Measurements from ENCODE around the gene MRPL10. TPM values are rescaled to one million over a fixed set of nuclear protein-coding genes. Genes with fewer than 3 reads are reported as not detected.

The MRPL10 gene
- total and polyA plus RNA-seq, 2 of the 8 experiments (the other 6 are each of a cell fraction or from before 2014, with no cell fraction given) = 85.3 to 214 TPM

- TF ChIP-seq CHD7 (IDR thresholded peaks at IDR 0.05; ENCODE audit: insufficient replicate concordance, low read length) (no peak), SUZ12 (IDR thresholded peaks at IDR 0.05; ENCODE audit: low read length) (no peak), CTCF (IDR thresholded peaks at IDR 0.05; ENCODE audit: control extremely low read depth in 1 of 3, insufficient read depth in 1 of 3, low read depth in 1 of 3, low read length in 3 of 3) (no peak), RBBP5 (IDR thresholded peaks at IDR 0.05; ENCODE audit: borderline replicate concordance, low read depth, low read length) (no peak), POLR2A (IDR thresholded peaks at IDR 0.05; ENCODE audit: control extremely low read depth in 1 of 2, low read depth in 2 of 2, low read length in 2 of 2) (no peak), CREB1 (IDR thresholded peaks at IDR 0.05) (no peak), RNF2 (IDR thresholded peaks at IDR 0.05; ENCODE audit: borderline replicate concordance, low read depth, low read length, missing control alignments, poor library complexity, severe bottlenecking) (no peak), BACH1 (IDR thresholded peaks at IDR 0.05; ENCODE audit: low read length) (no peak)
These were observed 56.3 kb downstream of the MRPL10 start (continued) for GRCh38 chr17:47774987-47775580.

Measured in H1 (cell line).